Common myeloid progenitor, CD34-positive (primary cell): ENCODE results near the gene FANCD2OS.

Experiments used
- CTCF ChIA-PET: fragments of 350-600 bp; sonication (Branson Sonifier 250); formaldehyde crosslinking; loops from one replicate; lab custom pipeline; 2021; ENCODE audit warnings: antibody characterized with exemption; lab: Charles Lee
- POLR2A ChIA-PET: fragments of 350-600 bp; sonication (Branson Sonifier 250); formaldehyde crosslinking; loops from one replicate; lab custom pipeline; 2021; ENCODE audit warnings: antibody characterized with exemption; lab: Charles Lee
- DNase-seq, 3 donors: peaks; one replicate each; pipeline versions ENCODE4 v3.0.0 to v3.0.0-alpha.2; 2013
- H3K27ac ChIP-seq, 2 experiments: 1 replicate in 1 of 2; 2 replicates in 1 of 2; pipeline ENCODE4 v1.7.0; 2013; ENCODE audit warnings: inconsistent platforms in 2 of 2, low read length in 2 of 2, mild to moderate bottlenecking in 2 of 2, low read depth in 1 of 2, moderate library complexity in 1 of 2; ENCODE audit not compliant: severe bottlenecking in 2 of 2, insufficient read depth in 1 of 2, poor library complexity in 1 of 2
- H3K27me3 ChIP-seq, 5 experiments: replicated peaks in 2 of 5; 1 replicate in 3 of 5; 2 replicates in 2 of 5; pipeline versions ENCODE4 v1.6.1 to v1.7.0; 2013; ENCODE audit warnings: low read length in 4 of 5, mild to moderate bottlenecking in 2 of 5, moderate library complexity in 2 of 5, inconsistent platforms in 1 of 5; ENCODE audit not compliant: insufficient read depth in 5 of 5, control insufficient read depth in 4 of 5
- H3K36me3 ChIP-seq, 4 experiments: 1 replicate in 2 of 4; 2 replicates in 2 of 4; pipeline versions ENCODE4 v1.6.1 to v1.7.0; 2013; ENCODE audit warnings: low read length in 3 of 4, control low read depth in 1 of 4, mild to moderate bottlenecking in 1 of 4; ENCODE audit not compliant: control insufficient read depth in 4 of 4, insufficient read depth in 4 of 4
- H3K4me1 ChIP-seq, 4 experiments: 1 replicate in 3 of 4; 2 replicates in 1 of 4; pipeline versions ENCODE4 v1.6.1 to v1.7.1; 2013; ENCODE audit warnings: low read length in 3 of 4, mild to moderate bottlenecking in 3 of 4, control low read depth in 1 of 4, inconsistent platforms in 1 of 4, moderate library complexity in 1 of 4; ENCODE audit not compliant: control insufficient read depth in 4 of 4, insufficient read depth in 4 of 4; ENCODE audit errors: control extremely low read depth in 1 of 4
- H3K4me3 ChIP-seq, 7 experiments: 1 replicate in 4 of 7; 2 replicates in 3 of 7; pipeline versions ENCODE4 v1.5.1 to v1.7.0; 2013; ENCODE audit warnings: mild to moderate bottlenecking in 7 of 7, low read length in 6 of 7, moderate library complexity in 6 of 7, inconsistent platforms in 2 of 7, low read depth in 2 of 7, control low read depth in 1 of 7; ENCODE audit not compliant: insufficient read depth in 4 of 7, control insufficient read depth in 1 of 7; ENCODE audit errors: extremely low read depth in 1 of 7
- H3K9me3 ChIP-seq, 5 experiments: 1 replicate in 4 of 5; 2 replicates in 1 of 5; pipeline versions ENCODE4 v1.6.1 to v1.7.1; 2013; ENCODE audit warnings: low read length in 4 of 5, mild to moderate bottlenecking in 2 of 5, inconsistent platforms in 1 of 5, low read depth in 1 of 5, moderate library complexity in 1 of 5; ENCODE audit not compliant: control insufficient read depth in 4 of 5, insufficient read depth in 2 of 5; ENCODE audit errors: control extremely low read depth in 1 of 5
- WGBS: methylation state at CpG from one replicate; pipeline ENCODE4 v1.1.5; 2013; ENCODE audit not compliant: insufficient coverage; 5-methylcytosine and 5-hydroxymethylcytosine counted together

The FANCD2OS gene

GRCh38 chr3:10122724-10123123 is 14.7 kb upstream of the FANCD2OS start:
- H3K4me1 ChIP-seq, result no peaks in the 10 kb centered on the region
- peaks cover 16 to 45% (median 35%) of the 10 kb centered on the region in 4 experiments for H3K36me3 ChIP-seq
- no peaks in the 10 kb centered on the region for H3K27me3 ChIP-seq
- POLR2A ChIA-PET, result interaction anchor here (0.7 kb wide), 1 partner anchor 75 kb away, joined by 3 read pairs; no protein-coding TSS in a partner anchor
- H3K9me3 ChIP-seq, result no peaks in the 10 kb centered on the region
- WGBS, result 100% methylated on average over 3 of the region's 4 CpGs
- DNase-seq, result no peak
- no peak overlapping the region for H3K4me3 ChIP-seq
- CTCF ChIA-PET, result no interaction called here
- H3K27ac ChIP-seq, result no peak overlapping the region

GRCh38 chr3:10121064-10121463 is 13.0 kb upstream of the FANCD2OS start:
- ChIA-PET CTCF (interaction anchor here (0.7 to 1.0 kb wide), 3 partner anchors 43 to 169 kb away, joined by 3 read pairs; no protein-coding TSS in a partner anchor), POLR2A (no interaction called here)
- 100% methylated on average over 1 of the region's 2 CpGs for WGBS

GRCh38 chr3:10119376-10119775 is 11.3 kb upstream of the FANCD2OS start:
- H3K4me3 ChIP-seq, result no peak overlapping the region
- H3K36me3 ChIP-seq, result peaks cover 8 to 20% (median 16%) of the 10 kb centered on the region in 4 experiments
- no peaks in the 10 kb centered on the region for H3K27me3 ChIP-seq
- H3K27ac ChIP-seq, result no peak overlapping the region
- 100% methylated on average over 1 of the region's 4 CpGs for WGBS
- POLR2A ChIA-PET, result no interaction called here
- DNase-seq, result no peak
- H3K9me3 ChIP-seq, result no peaks in the 10 kb centered on the region
- peaks cover 8 to 17% (median 12%) of the 10 kb centered on the region in 4 experiments for H3K4me1 ChIP-seq
- CTCF ChIA-PET, result no interaction called here

More at GRCh38 chr3:10121064-10121463, 13.0 kb upstream of the FANCD2OS start:
- H3K9me3 ChIP-seq, result no peaks in the 10 kb centered on the region
- H3K4me3 ChIP-seq, result no peak overlapping the region
- H3K4me1 ChIP-seq, result peaks cover 8 to 12% (median 10%) of the 10 kb centered on the region in 4 experiments
- no peak overlapping the region for H3K27ac ChIP-seq
- peaks cover 12 to 31% (median 22%) of the 10 kb centered on the region in 4 experiments for H3K36me3 ChIP-seq
- no peak for DNase-seq
- no peaks in the 10 kb centered on the region for H3K27me3 ChIP-seq

- H3K27me3 ChIP-seq, result no peaks in the 10 kb centered on the region
- CTCF ChIA-PET, result interaction anchor here (0.9 to 1.4 kb wide), 4 partner anchors 29 to 125 kb away, joined by 3 to 4 read pairs (median 3); no protein-coding TSS in a partner anchor
- peaks cover 8 to 18% (median 12%) of the 10 kb centered on the region in 4 experiments for H3K36me3 ChIP-seq
- no peaks in the 10 kb centered on the region for H3K9me3 ChIP-seq
- DNase-seq, result no peak
- POLR2A ChIA-PET, result interaction anchor here (0.7 kb wide), 1 partner anchor 39 kb away, joined by 4 read pairs; no protein-coding TSS in a partner anchor
- 92% methylated on average over 2 of the region's 4 CpGs for WGBS
- H3K27ac ChIP-seq, result no peak overlapping the region
- H3K4me1 ChIP-seq, result peaks cover 8 to 17% (median 12%) of the 10 kb centered on the region in 4 experiments
- peak overlapping the region in 3 of 7 experiments; percentile 77 to 87 (median 84) for H3K4me3 ChIP-seq
Measured at GRCh38 chr3:10116928-10117327, 8.9 kb upstream of the FANCD2OS start.

- 0% methylated on average over 9 of the region's 10 CpGs for whole genome bisulfite sequencing
- no peaks in the 10 kb centered on the region for H3K9me3 ChIP-seq
- peaks cover 6 to 16% (median 9%) of the 10 kb centered on the region in 4 experiments for H3K36me3 ChIP-seq
- peak overlapping the region; percentile 77 to 93 (median 84) for H3K4me3 ChIP-seq
- H3K27me3 ChIP-seq, result no peaks in the 10 kb centered on the region
- ChIA-PET POLR2A (no interaction called here), CTCF (interaction anchor here (0.9 to 1.4 kb wide), 5 partner anchors 16 to 126 kb away, joined by 3 to 4 read pairs (median 3); no protein-coding TSS in a partner anchor)
- H3K27ac ChIP-seq, result peak overlapping the region; percentile 9 to 79
- no peak for DNase-seq
- H3K4me1 ChIP-seq, result peaks cover 8 to 17% (median 12%) of the 10 kb centered on the region in 4 experiments
Measured at GRCh38 chr3:10116138-10116460, 8.0 kb upstream of the FANCD2OS start.

GRCh38 chr3:10115326-10116137 is 7.5 kb upstream of the FANCD2OS start, which contains the start of gene BRK1:
TSS of gene BRK1 (plus strand) at chr3:10115675. CDS start at chr3:10115702, 27 bp downstream.
- H3K4me1 ChIP-seq, result peaks cover 8 to 17% (median 12%) of the 10 kb centered on the region in 4 experiments
- H3K36me3 ChIP-seq, result peaks cover 1 to 10% (median 5%) of the 10 kb centered on the region in 4 experiments
- H3K27ac ChIP-seq, result peak within 1 kb of the TSS; percentile 9 to 79
- no peaks in the 10 kb centered on the region for H3K9me3 ChIP-seq
- no peaks in the 10 kb centered on the region for H3K27me3 ChIP-seq
- CTCF ChIA-PET, result interaction anchor here (0.9 to 1.3 kb wide), 3 partner anchors 15 to 121 kb away, joined by 3 read pairs; no protein-coding TSS in a partner anchor
- POLR2A ChIA-PET, result interaction anchor here (0.6 kb wide), 1 partner anchor 38 kb away, joined by 3 read pairs; no protein-coding TSS in a partner anchor
- peak within 1 kb of the TSS; percentile 77 to 93 (median 84) for H3K4me3 ChIP-seq
- WGBS, result under 1% methylated on average over 49 of the region's 54 CpGs
- DNase-seq, result peak; percentile 95 to 97 (median 97)
